ENCODE measurements around the gene CEP192.

The CEP192 gene

DNA sequence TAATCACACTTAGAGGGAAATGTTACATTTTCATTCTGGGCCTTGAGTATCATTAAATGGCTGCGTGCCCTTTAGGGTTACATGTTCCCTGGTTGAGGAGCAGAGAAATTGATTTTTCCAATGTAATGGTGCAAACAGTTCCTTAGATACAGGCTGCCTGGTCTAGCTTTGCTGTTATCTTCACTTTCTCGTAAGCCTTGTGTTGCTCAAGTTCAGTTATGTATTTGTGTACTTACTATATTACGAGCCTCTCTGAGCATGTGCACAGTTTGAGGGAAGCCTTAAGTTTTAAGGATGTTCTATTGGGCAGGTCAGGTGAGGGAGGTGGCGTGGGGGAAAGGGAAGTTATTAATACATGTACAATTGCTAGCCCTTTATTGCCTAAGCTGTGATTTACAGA lies 23.7 kb downstream of the CEP192 start:
- TF ChIP-seq CTCF (IDR thresholded peaks at IDR 0.05; ENCODE audit: insufficient read depth, missing control alignments): no peak

GRCh38 chr18:13017247-13017875 lies 26.2 kb downstream of the CEP192 start:
- no peak for FAIRE-seq
- DNase-seq (ENCODE audit: insufficient read length, low spot score): no peak
- no peak for TF ChIP-seq CTCF (IDR thresholded peaks at IDR 0.05; ENCODE audit: insufficient read depth, missing control alignments)

More for the DNA sequence above, 23.7 kb downstream of the CEP192 start:
- DNase-seq (ENCODE audit: insufficient read length, low spot score) (no peak), FAIRE-seq (no peak)

GRCh38 chr18:13018374-13018773 lies 27.2 kb downstream of the CEP192 start:
- TF ChIP-seq CTCF (IDR thresholded peaks at IDR 0.05; ENCODE audit: insufficient read depth, missing control alignments): no peak
- FAIRE-seq (no peak), DNase-seq (ENCODE audit: insufficient read length, low spot score) (no peak)

DNA sequence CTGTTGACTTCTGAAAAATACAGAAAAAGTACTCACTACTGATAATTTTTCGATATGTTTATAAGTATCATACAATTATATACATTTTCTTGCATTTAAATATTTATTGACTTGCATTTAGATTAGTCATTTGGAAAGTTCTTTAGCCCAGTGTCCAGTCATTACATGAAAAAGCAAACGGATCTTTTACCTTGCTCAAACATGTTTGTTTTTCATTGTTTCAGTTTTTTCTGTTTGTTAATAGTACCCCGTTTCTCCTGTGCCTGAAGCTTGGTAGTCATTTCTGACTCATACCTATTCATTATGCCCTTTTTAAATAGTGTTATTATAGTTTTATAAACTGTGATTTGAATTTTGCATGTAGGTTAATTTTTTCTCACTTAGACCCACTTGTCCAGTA lies 28.1 kb downstream of the CEP192 start:
- TF ChIP-seq CTCF (IDR thresholded peaks at IDR 0.05; ENCODE audit: insufficient read depth, missing control alignments): no peak
- FAIRE-seq (no peak), DNase-seq (ENCODE audit: insufficient read length, low spot score) (no peak)

- TF ChIP-seq CTCF (IDR thresholded peaks at IDR 0.05; ENCODE audit: insufficient read depth, missing control alignments): no peak
- FAIRE-seq (no peak), DNase-seq (ENCODE audit: insufficient read length, low spot score) (no peak)
Measured at GRCh38 chr18:13022644-13023043, 31.5 kb downstream of the CEP192 start.

DNA sequence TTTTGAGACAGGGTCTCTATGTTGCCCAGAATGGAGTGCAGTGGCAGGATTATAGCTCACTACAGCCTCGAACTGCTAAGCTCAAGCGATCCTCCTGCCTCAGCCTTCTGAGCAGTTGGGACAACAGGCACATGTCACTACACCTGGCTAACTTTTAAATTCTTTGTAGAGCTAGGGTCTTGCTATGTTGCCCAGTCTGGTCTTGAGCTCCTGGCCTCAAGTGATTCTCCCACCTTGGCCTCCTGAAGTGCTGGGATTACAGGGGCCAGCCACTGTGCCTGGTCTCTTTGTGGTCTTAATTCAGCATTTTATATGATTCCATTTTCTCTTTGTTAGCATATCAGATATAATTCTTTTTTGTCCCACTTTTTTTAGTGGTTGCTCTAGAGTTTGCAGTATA lies 34.1 kb downstream of the CEP192 start:
- TF ChIP-seq CTCF (IDR thresholded peaks at IDR 0.05; ENCODE audit: insufficient read depth, missing control alignments): no peak
- FAIRE-seq (no peak), DNase-seq (ENCODE audit: insufficient read length, low spot score) (no peak)

DNA sequence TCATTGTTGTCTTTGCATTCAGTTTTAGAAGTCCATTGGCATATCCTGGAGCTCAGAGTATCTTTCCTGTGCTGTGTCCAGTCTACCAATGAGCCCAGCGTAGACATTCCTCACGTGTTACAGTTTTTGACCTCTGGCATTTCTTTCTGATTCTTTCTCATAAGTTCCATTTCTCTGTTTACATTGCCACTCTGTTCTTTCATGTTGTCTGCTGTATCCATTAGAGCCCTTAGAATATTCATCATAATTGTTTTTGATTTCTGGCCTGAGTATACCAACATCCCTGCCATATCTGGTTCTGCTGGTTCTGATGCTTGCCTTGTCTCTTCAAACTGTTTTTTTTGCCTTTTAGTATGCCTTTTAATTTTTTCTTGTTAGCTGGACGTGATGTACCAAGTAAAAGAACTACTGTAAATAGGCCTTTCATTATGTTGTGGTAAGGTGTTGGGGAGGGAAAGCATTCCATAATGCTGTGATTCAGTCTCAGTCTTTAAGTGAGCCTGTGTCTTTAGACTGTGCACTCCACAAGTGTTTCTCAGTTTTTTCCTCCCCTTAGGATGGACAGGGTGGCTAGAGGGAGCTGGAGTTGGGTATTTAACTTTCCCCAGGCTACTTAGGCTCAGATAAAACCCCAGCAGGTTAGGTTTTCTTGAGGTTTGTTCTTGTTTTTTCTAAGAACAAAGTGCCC lies 35.6 kb downstream of the CEP192 start:
- DNase-seq (ENCODE audit: insufficient read length, low spot score) (no peak), FAIRE-seq (no peak)
- TF ChIP-seq CTCF (IDR thresholded peaks at IDR 0.05; ENCODE audit: insufficient read depth, missing control alignments): no peak

All from D721Med (cell line).